ENCODE measurements around the gene GPR18. TPM values are rescaled to one million over a fixed set of nuclear protein-coding genes. Genes with fewer than 3 reads are reported as not detected.

The GPR18 gene, protein sequence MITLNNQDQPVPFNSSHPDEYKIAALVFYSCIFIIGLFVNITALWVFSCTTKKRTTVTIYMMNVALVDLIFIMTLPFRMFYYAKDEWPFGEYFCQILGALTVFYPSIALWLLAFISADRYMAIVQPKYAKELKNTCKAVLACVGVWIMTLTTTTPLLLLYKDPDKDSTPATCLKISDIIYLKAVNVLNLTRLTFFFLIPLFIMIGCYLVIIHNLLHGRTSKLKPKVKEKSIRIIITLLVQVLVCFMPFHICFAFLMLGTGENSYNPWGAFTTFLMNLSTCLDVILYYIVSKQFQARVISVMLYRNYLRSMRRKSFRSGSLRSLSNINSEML
- 10 to 100 TPM; 13.0 to 20.6 TPM for total RNA-seq

GRCh38 chr13:99258210-99258860 is at the start of gene GPR18:
GPR18 (minus strand) TSS chr13:99258379; CDS start chr13:99255872, 2,507 bp downstream.
- H3K4me3 Mint-ChIP-seq, result peak within 1 kb of the TSS; percentile 95
- ATAC-seq, result peak; percentile 89 to 90
- DNase-seq (ENCODE audit: low spot score), result no peak
- H3K27me3 Mint-ChIP-seq, result no peaks in the 10 kb centered on the region
- H3K36me3 Mint-ChIP-seq, result peaks cover 27% of the 10 kb centered on the region
- H3K4me1 Mint-ChIP-seq (ENCODE audit: low read depth in 2 of 2), result peaks cover 43 to 76% of the 10 kb centered on the region in 2 donors
- no peaks in the 10 kb centered on the region for H3K9me3 Mint-ChIP-seq
- peak within 1 kb of the TSS; percentile 94 to 96 for H3K27ac Mint-ChIP-seq

DNA sequence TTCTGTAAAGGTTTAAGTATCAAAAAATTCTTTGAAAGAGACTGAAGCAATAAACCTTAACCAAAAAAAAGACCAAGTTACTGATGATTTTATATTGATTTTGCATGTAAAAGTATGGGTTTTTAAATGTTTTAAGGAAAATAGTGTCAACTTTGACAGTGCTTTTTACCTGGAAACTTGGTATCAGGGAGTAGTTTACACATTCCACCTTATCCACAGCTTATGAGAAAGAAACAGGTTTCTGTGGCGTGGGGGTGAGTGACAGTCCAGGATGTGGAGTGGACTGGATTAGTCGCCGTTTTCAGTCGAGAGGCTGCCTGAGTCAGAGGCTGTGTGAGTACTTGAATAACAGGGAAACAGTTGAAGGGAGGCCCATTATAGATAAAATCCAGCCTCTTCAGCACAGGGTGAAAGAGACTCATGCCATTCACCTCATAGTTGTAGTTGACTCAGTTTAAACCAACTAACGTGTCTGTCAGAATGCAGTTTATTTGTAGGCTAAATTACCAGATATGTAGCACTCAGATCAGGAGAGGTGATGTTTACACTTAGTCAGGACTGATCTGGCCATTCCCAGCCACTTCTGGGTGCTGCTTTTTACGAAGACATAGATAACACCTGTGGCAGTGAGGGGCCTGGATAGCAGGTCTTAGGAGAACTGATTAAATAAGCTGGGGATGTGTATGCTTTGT is 49.6 kb upstream of the GPR18 start:
- DNase-seq (ENCODE audit: low spot score) (no peak), ATAC-seq (peak; percentile 84 to 91)
- H3K36me3 Mint-ChIP-seq, result peaks cover 13% of the 10 kb centered on the region

DNA sequence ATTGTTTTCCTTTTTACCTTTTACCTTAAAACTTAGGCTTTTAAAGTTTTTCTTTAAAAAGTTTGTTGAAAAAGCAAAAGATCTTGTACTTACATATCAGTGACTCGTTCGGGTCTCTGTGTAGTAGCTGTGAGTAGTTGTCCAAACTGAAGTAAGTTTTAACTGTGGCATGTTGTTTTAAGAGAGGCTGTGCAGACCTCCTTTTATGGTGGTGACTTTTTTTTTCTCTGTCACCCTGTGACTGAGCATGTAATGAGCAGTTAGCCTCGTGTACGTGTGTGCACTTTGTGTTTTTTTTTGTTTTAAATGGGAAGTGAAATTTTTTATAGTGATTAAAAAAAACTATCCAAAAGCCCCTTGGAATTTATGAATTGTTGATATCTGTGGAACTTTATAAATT is 49.1 kb upstream of the GPR18 start, which contains the start of gene GPR183:
Gene GPR183 (minus strand): TSS at position 153 of the 400 bp plus-strand sequence. CDS start 11,254 bp downstream, outside the sequence.
- Mint-ChIP-seq H3K27me3 (no peaks in the 10 kb centered on the region), H3K9me3 (no peaks in the 10 kb centered on the region), H3K27ac (peak within 1 kb of the TSS; percentile 78 to 94), H3K4me3 (peak within 1 kb of the TSS; percentile 77), H3K4me1 (ENCODE audit: low read depth in 2 of 2) (peaks cover 61 to 77% of the 10 kb centered on the region in 2 donors), H3K36me3 (peaks cover 13% of the 10 kb centered on the region)
- DNase-seq (ENCODE audit: low spot score) (no peak), ATAC-seq (peak; percentile 67 to 73)

More for the DNA sequence above, 49.6 kb upstream of the GPR18 start:
- Mint-ChIP-seq H3K4me1 (ENCODE audit: low read depth in 2 of 2) (peaks cover 63 to 81% of the 10 kb centered on the region in 2 donors), H3K4me3 (peak overlapping the region; percentile 77), H3K9me3 (no peaks in the 10 kb centered on the region), H3K27ac (peak overlapping the region; percentile 78 to 94), H3K27me3 (no peaks in the 10 kb centered on the region)

- peak overlapping the region; percentile 78 to 94 for H3K27ac Mint-ChIP-seq
- DNase-seq (ENCODE audit: low spot score) (no peak), ATAC-seq (no peak)
- H3K9me3 Mint-ChIP-seq, result no peaks in the 10 kb centered on the region
- peaks cover 13% of the 10 kb centered on the region for H3K36me3 Mint-ChIP-seq
- H3K4me3 Mint-ChIP-seq, result peak overlapping the region; percentile 77
- peaks cover 58 to 72% of the 10 kb centered on the region in 2 donors for H3K4me1 Mint-ChIP-seq (ENCODE audit: low read depth in 2 of 2)
- H3K27me3 Mint-ChIP-seq, result no peaks in the 10 kb centered on the region
These were observed 47.4 kb upstream of the GPR18 start for GRCh38 chr13:99305566-99305965.

GRCh38 chr13:99305158-99305557 is 47.0 kb upstream of the GPR18 start:
- Mint-ChIP-seq H3K27ac (peak overlapping the region; percentile 78 to 91), H3K27me3 (no peaks in the 10 kb centered on the region), H3K4me3 (peak overlapping the region; percentile 62), H3K36me3 (peaks cover 13% of the 10 kb centered on the region), H3K9me3 (no peaks in the 10 kb centered on the region), H3K4me1 (ENCODE audit: low read depth in 2 of 2) (peaks cover 60 to 72% of the 10 kb centered on the region in 2 donors)
- ATAC-seq (no peak), DNase-seq (ENCODE audit: low spot score) (no peak)

- Mint-ChIP-seq H3K27ac (peak overlapping the region; percentile 78 to 91), H3K4me1 (ENCODE audit: low read depth in 2 of 2) (peaks cover 59 to 72% of the 10 kb centered on the region in 2 donors), H3K36me3 (peaks cover 13% of the 10 kb centered on the region), H3K27me3 (no peaks in the 10 kb centered on the region), H3K4me3 (peak overlapping the region; percentile 80), H3K9me3 (no peaks in the 10 kb centered on the region)
- no peak for DNase-seq (ENCODE audit: low spot score)
- ATAC-seq, result no peak
These were observed 46.4 kb upstream of the GPR18 start for GRCh38 chr13:99304541-99304940.

GRCh38 chr13:99303863-99304521 is 45.8 kb upstream of the GPR18 start:
- H3K9me3 Mint-ChIP-seq, result no peaks in the 10 kb centered on the region
- ATAC-seq, result no peak
- H3K4me1 Mint-ChIP-seq (ENCODE audit: low read depth in 2 of 2), result peaks cover 63 to 78% of the 10 kb centered on the region in 2 donors
- H3K27me3 Mint-ChIP-seq, result no peaks in the 10 kb centered on the region
- DNase-seq (ENCODE audit: low spot score), result no peak
- peaks cover 13% of the 10 kb centered on the region for H3K36me3 Mint-ChIP-seq
- H3K27ac Mint-ChIP-seq, result peak overlapping the region; percentile 78 to 91
- peak overlapping the region; percentile 80 for H3K4me3 Mint-ChIP-seq

DNA sequence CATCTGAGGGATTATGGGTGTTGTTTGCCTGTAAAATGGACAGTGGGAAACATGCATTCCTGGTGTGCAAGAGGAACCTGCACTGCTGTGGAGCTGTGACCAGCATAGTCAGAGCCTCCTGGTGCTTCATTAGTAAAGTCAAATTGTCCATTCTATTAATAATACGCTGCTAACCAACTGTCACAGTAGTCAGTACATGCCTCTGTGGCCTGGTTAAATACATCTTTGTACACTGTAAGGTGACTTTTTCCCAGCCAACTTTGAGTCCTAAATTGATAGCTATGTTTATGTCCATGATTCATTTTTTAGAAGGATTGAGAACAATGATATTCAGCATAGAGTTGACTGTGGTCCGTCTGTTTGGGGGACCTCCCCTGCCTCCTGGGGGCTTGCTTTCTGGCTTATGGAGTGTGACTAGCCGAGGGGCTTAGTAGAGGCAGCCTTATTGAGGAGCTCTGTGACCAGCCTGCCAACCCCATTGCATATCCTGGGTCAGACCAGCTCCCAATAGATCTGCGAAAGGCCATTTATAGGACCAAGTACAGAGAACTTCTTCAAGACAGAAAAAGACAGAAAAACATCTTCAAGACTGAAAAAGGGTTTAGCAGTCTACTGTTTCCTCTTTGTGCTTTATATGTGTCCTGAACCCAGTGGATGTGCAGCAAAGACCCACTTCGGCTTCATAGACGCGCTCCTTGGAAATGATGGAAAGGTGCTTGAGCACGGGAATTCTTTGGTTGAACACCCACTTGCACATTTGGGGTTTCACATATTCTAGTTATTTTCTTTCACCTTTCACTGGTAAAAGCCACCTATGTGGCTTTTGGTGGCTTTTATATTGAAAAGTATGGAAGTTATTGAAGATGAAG is 44.7 kb upstream of the GPR18 start:
- no peaks in the 10 kb centered on the region for H3K27me3 Mint-ChIP-seq
- ATAC-seq (no peak), DNase-seq (ENCODE audit: low spot score) (no peak)
- H3K9me3 Mint-ChIP-seq, result no peaks in the 10 kb centered on the region
- H3K4me1 Mint-ChIP-seq (ENCODE audit: low read depth in 2 of 2), result peaks cover 60 to 77% of the 10 kb centered on the region in 2 donors
- peaks cover 4% of the 10 kb centered on the region for H3K36me3 Mint-ChIP-seq
- H3K4me3 Mint-ChIP-seq, result peak overlapping the region; percentile 80
- peak overlapping the region; percentile 78 to 91 for H3K27ac Mint-ChIP-seq

DNA sequence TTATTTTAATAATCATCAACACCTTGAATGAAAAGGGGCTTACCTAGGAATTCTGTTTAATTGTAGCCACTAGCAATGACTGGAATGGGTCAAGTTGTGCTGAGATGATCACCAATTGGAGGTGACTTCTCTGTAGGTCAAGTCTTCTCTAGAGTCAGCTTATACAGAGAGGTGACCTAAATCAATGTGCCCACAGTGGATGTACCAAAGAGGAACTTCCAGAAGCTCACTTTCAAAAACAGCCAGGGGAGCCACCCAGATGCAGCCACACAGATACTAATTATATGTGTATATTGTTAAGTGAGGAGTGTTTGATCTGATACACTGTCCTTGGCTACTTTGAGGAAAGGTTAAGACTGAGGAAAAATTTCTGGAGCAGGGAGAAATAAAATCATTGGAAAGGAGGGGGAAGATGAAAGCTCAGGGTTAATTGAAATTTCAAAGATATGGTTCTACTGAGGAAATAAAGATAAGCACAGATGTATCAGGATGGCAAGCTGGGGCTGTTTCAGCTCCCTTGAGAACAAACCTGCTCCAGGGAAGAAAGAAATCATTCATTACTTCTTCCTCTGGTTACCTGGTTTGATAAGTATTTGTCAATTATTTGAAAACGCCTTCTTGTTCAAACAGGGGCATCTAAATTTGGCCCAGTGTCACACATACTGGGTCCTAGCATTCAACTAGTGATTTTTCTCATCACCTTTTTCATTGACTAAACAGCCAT is 43.9 kb upstream of the GPR18 start:
- Mint-ChIP-seq H3K9me3 (no peaks in the 10 kb centered on the region), H3K36me3 (peaks cover 8% of the 10 kb centered on the region), H3K27me3 (no peaks in the 10 kb centered on the region), H3K4me3 (peak overlapping the region; percentile 40), H3K27ac (peak overlapping the region; percentile 78 to 91), H3K4me1 (ENCODE audit: low read depth in 2 of 2) (peaks cover 60 to 77% of the 10 kb centered on the region in 2 donors)
- ATAC-seq (no peak), DNase-seq (ENCODE audit: low spot score) (no peak)

GRCh38 chr13:99301056-99301838 is 43.1 kb upstream of the GPR18 start:
- Mint-ChIP-seq H3K27me3 (no peaks in the 10 kb centered on the region), H3K27ac (peak overlapping the region in 1 of 2 donors; percentile 78), H3K4me1 (ENCODE audit: low read depth in 2 of 2) (peaks cover 58 to 76% of the 10 kb centered on the region in 2 donors), H3K4me3 (peak overlapping the region; percentile 23), H3K9me3 (no peaks in the 10 kb centered on the region), H3K36me3 (peaks cover 8% of the 10 kb centered on the region)
- ATAC-seq (no peak), DNase-seq (ENCODE audit: low spot score) (no peak)

DNA sequence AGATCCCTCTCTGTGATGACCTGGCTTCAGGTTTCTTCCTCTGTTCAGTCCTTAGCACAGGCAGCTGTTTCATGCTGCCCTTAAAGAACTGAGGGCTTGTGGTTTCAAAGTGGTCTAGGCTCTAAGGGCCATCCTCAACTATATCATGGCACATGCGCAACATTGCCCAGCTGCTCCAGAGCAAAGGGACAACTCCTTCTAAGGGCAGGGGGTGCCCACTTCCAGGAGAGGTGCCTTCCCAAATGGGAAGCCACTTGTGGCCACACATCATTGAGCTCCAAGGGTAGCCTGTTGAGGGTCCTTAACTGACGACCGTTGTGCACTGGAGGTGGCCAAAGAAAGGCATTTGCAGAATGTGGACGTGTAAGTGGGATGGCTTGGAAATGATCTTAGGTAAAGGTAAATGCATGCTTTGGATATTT is 41.8 kb upstream of the GPR18 start:
- Mint-ChIP-seq H3K9me3 (no peaks in the 10 kb centered on the region), H3K27me3 (no peaks in the 10 kb centered on the region), H3K4me1 (ENCODE audit: low read depth in 2 of 2) (peaks cover 60 to 82% of the 10 kb centered on the region in 2 donors), H3K27ac (peak overlapping the region; percentile 44 to 61), H3K4me3 (no peak overlapping the region), H3K36me3 (peaks cover 18% of the 10 kb centered on the region)
- ATAC-seq (no peak), DNase-seq (ENCODE audit: low spot score) (no peak)

Data from natural killer cell treated with Interleukin-12 subunit alpha and Interleukin-12 subunit beta and Interleukin-15 and Interleukin-18, amount 100 ng/mL, for 72 hours (primary cell).